ENCODE measurements around the gene TARDBP.

DNA sequence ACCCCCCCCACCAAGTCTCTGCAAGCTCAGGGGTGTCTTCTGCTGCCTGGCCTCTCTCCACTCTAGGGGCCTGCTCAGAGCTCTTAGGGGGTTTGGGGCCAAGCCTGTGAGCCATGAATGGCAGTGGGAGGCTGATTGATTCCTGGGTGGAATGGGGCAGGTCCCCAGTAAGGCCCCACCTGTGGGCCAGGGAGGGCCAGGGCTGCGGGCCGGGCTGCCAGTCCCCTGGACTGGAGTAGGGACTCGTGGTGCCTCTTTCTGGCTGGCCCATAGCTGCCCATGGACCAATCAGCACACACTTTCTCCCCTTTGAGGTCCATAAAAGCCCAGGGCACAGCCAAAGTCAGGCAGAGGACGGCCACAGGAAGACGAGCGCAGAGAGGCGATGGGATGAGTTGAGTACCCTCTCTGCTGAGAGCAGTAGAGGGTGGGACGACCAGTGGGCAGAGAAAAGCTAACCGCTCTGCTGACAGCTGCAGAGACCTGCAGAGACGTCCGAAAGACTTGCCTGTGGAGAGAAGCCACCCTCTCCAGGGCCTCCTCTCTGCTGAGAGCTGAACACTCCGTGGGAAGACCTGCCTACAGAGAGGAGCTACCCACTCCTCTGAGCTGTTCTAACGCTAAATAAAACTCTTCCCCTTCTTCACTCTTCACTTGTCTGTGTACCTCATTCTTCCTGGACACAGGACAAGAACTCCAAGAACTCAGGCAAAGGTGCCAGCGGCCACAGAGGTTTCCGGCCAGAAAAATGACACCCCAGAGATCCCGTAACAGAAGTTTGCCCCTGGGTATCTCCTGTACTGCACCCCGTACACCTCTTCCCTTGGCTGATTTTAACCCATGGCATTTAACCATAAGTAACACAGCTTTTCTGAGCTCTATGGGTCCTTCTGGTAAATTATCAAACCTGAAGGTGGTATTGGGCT lies 38.2 kb upstream of the TARDBP start:
- TF ChIP-seq POLR2A (IDR thresholded peaks at IDR 0.05) (no peak), POLR2AphosphoS5 (IDR thresholded peaks at IDR 0.05) (no peak), EP300 (IDR thresholded peaks at IDR 0.05) (no peak)
- TF ChIP-seq, protein P1, sequence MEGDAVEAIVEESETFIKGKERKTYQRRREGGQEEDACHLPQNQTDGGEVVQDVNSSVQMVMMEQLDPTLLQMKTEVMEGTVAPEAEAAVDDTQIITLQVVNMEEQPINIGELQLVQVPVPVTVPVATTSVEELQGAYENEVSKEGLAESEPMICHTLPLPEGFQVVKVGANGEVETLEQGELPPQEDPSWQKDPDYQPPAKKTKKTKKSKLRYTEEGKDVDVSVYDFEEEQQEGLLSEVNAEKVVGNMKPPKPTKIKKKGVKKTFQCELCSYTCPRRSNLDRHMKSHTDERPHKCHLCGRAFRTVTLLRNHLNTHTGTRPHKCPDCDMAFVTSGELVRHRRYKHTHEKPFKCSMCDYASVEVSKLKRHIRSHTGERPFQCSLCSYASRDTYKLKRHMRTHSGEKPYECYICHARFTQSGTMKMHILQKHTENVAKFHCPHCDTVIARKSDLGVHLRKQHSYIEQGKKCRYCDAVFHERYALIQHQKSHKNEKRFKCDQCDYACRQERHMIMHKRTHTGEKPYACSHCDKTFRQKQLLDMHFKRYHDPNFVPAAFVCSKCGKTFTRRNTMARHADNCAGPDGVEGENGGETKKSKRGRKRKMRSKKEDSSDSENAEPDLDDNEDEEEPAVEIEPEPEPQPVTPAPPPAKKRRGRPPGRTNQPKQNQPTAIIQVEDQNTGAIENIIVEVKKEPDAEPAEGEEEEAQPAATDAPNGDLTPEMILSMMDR (IDR thresholded peaks at IDR 0.05), result no peak
